ES-I3 (cell line): ENCODE data around the gene FOXD1.

Experiments used
- H3K36me3 ChIP-seq: 2 replicates; pipeline ENCODE4 v1.6.1; 2013; ENCODE audit warnings: mild to moderate bottlenecking, low read length, control low read depth, moderate library complexity; ENCODE audit not compliant: insufficient read depth
- H3K4me1 ChIP-seq: 2 replicates; pipeline ENCODE4 v1.6.1; 2013; ENCODE audit warnings: mild to moderate bottlenecking, control low read depth, low read length; ENCODE audit not compliant: insufficient read depth
- H3K9ac ChIP-seq: 2 replicates; pipeline ENCODE4 v1.6.1; 2013; ENCODE audit warnings: low read depth, mild to moderate bottlenecking, low read length, moderate library complexity
- H3K9me3 ChIP-seq: 2 replicates; pipeline ENCODE4 v1.6.1; 2013; ENCODE audit warnings: mild to moderate bottlenecking, low read length, moderate library complexity; ENCODE audit not compliant: control insufficient read depth, insufficient read depth

The FOXD1 gene

DNA sequence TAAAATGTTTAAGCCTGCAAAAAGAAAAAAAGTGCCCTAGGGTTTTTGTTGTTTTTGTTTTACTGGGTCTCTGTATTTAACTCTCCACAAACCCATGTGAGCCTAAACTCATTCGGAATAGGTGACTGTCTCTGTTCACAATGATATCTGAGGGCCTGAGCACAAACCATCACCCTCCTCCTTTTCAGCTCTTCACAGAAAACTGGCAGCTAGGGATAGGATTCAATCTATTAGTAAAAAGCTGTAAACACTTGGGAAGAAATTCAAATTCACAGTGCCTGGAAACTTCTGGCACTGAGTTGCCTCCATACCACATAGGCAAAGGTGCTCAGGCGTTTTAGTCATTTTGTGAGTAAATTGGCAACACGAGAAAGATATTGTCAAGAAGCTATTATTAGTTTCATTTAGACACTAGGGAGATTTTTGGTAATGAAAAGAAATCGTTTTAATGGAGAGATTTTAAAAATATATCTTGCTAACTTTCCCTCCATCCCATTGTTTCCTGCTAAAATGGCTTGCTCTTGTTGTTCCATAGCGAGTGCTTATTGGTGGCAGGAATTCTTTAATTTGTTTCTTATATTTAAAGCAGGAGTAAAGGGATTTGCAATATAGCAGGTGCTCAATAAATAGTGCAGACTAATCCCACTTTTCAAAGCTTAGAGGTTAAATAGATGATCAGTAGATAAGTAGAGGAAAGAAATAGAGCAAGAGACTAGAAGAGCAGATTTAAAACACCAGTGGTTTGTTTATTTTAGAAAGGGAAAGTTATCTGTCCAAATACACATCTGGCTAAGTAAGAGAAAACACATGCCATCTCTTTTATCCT is 9.7 kb downstream of the FOXD1 start:
- Histone ChIP-seq H3K9me3 (no peaks in the 10 kb centered on the region), H3K4me1 (peaks cover 13% of the 10 kb centered on the region), H3K9ac (no peak overlapping the region), H3K36me3 (no peaks in the 10 kb centered on the region)

- H3K9me3 ChIP-seq: no peaks in the 10 kb centered on the region
- H3K4me1 ChIP-seq: peaks cover 17% of the 10 kb centered on the region
- no peaks in the 10 kb centered on the region for H3K36me3 ChIP-seq
- H3K9ac ChIP-seq: peak overlapping the region; percentile 88; the same call in 1 of the 2 replicates
Measured at GRCh38 chr5:73437777-73438644, 10.6 kb downstream of the FOXD1 start.

GRCh38 chr5:73437101-73437776 is 11.3 kb downstream of the FOXD1 start:
- peak overlapping the region; percentile 88 for H3K9ac ChIP-seq
- H3K36me3 ChIP-seq: no peaks in the 10 kb centered on the region
- H3K9me3 ChIP-seq: no peaks in the 10 kb centered on the region
- H3K4me1 ChIP-seq: peaks cover 17% of the 10 kb centered on the region

DNA sequence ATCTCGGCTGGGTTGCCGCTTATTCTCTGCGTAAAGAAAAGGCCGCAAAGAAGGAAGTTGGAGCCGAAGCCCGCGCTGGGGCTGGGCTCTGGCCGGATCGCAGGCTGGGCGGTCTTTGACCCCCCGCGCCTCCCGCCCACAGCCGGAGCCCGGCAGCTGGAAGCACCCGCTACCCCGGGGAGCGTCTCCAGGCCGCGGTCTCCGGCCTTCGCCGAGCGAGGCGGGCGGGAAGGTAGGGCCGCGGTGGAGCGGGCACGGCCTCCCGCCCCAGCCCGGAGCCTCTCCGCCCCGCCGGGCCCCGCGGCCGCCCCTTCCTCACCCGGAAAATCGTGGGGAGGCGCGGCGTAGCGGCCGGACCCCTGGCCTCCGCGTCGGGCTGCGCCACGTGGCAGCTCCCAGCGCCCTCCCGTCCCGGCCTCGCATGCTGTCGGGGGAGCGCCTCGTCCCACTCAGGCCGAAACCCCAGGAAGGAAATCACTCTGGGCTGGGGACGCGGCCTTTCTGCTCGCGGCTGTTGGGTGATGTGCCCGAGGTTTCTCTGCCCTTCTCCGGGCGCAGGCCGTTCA is 12.0 kb downstream of the FOXD1 start:
- Histone ChIP-seq H3K4me1 (peaks cover 17% of the 10 kb centered on the region), H3K9me3 (no peaks in the 10 kb centered on the region), H3K9ac (peak overlapping the region; percentile 88), H3K36me3 (no peaks in the 10 kb centered on the region)

DNA sequence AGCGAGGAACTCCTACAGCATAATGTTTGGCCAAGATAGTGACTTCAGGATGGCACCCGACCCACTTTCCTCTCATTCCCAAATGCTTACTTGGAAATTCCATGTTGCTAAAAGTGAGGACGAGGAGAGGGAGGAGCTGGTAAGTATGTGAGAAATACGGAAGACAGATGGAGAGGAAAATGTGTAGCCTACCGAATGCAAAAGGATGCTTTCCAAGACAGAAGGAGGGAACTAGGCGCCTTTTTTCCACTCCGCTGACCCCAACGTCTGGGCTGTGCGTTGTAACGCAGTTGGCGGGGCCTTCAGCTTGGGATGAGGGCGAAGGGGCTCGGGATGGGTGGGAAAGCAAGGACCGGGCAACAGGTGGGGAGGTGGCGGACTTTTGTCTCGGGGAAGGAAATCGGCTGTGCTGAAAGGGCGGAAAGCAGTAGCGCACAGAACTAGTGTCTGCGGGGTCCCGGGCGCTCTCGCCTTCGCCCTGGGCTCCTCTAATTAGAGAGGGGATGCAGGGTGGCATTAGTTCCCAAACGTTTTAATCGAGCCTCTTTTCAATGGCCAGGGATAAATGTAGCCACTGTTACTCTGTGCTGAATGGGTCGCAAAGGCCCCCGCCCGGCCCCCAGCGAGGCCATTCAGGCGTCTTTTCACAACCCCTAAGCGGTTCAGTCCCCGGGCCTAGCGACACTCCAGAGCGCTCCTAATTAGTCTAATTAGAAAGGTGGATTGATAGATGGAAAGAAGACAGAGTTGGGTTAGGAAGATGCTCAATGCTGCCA is 12.6 kb downstream of the FOXD1 start:
- Histone ChIP-seq H3K9ac (peak overlapping the region; percentile 88), H3K4me1 (peaks cover 17% of the 10 kb centered on the region), H3K9me3 (no peaks in the 10 kb centered on the region), H3K36me3 (no peaks in the 10 kb centered on the region)

- Histone ChIP-seq H3K36me3 (no peaks in the 10 kb centered on the region), H3K9me3 (no peaks in the 10 kb centered on the region), H3K9ac (no peak overlapping the region), H3K4me1 (peaks cover 17% of the 10 kb centered on the region)
Measured at GRCh38 chr5:73434907-73435306, 13.7 kb downstream of the FOXD1 start.

- no peak overlapping the region for H3K9ac ChIP-seq
- no peaks in the 10 kb centered on the region for H3K36me3 ChIP-seq
- no peaks in the 10 kb centered on the region for H3K9me3 ChIP-seq
- peaks cover 17% of the 10 kb centered on the region for H3K4me1 ChIP-seq
Measured at GRCh38 chr5:73434461-73434860, 14.1 kb downstream of the FOXD1 start.

- no peak overlapping the region for H3K9ac ChIP-seq
- no peaks in the 10 kb centered on the region for H3K9me3 ChIP-seq
- peaks cover 15% of the 10 kb centered on the region for H3K4me1 ChIP-seq
- no peaks in the 10 kb centered on the region for H3K36me3 ChIP-seq
Measured at GRCh38 chr5:73433982-73434342, 14.6 kb downstream of the FOXD1 start.

DNA sequence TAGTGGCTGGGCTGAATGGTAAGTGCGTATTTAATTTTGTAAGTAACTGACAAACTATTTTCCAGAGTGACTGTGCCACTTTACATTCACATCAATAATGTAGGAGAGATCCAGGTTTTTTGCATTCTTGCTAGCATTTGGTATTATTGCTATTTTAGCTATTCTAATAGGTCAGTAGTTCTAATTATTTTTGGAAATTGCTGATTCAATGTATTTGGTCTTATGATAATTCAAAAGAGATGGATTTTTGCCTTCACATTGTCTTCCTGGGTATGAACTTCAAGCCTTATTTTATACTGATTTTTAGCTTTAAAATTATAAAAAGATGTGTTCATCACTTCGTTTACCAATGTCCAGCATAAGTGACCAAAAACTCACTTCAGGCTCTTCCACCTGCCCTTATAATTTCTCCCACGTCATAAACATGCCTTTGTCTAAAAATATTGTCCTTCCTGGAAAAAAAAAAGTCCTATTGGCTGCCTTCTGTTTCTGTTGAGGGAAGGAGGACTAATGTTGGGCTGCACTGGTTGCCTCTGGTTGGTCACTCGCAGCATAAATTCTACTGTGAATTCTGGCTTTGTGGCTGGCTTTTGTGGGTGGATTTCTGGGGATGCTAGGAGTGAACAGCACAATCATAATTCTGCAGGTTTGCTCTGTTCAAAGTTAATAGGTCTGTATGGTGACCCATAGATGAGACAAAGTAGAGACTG is 15.2 kb downstream of the FOXD1 start:
- H3K4me1 ChIP-seq: peaks cover 13% of the 10 kb centered on the region
- H3K9me3 ChIP-seq: no peaks in the 10 kb centered on the region
- H3K36me3 ChIP-seq: no peaks in the 10 kb centered on the region
- H3K9ac ChIP-seq: no peak overlapping the region

DNA sequence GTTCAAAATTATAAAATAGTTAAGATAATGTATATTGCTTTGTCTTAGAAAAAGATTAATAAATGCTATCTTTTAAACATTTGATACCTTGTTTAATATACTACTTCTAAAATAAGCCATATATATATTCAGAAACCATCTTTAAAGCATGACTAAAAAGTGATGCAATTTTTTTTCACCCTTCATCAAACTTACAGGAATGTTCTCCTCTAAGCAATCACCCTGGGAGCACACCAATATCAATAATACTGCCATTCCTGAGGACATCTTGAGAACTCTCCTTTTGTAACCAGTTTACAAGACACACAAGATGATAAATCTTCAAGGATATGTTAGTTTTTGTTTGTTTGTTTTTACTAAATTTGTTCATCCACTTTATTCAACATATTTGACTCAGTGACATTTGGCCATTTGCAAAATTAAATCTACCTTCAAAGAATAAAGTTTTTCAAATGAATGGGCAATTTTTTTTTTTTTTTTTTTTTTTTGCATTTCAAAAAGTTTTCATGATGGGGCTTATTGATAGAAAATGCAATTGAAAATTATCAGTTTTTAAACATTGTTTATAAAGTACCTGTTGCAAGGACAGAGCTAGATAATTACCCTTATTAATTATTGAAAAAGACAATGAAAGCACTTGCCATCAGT is 17.2 kb downstream of the FOXD1 start:
- Histone ChIP-seq H3K9ac (no peak overlapping the region), H3K4me1 (peaks cover 13% of the 10 kb centered on the region), H3K9me3 (no peaks in the 10 kb centered on the region), H3K36me3 (no peaks in the 10 kb centered on the region)

- H3K36me3 ChIP-seq: no peaks in the 10 kb centered on the region
- H3K4me1 ChIP-seq: no peaks in the 10 kb centered on the region
Measured at GRCh38 chr5:73426034-73426433, 22.5 kb downstream of the FOXD1 start.

GRCh38 chr5:73424556-73424977 is 24.0 kb downstream of the FOXD1 start:
- no peaks in the 10 kb centered on the region for H3K36me3 ChIP-seq
- peaks cover 5% of the 10 kb centered on the region for H3K9me3 ChIP-seq
- no peaks in the 10 kb centered on the region for H3K4me1 ChIP-seq
- no peak overlapping the region for H3K9ac ChIP-seq

More at GRCh38 chr5:73426034-73426433, 22.5 kb downstream of the FOXD1 start:
- Histone ChIP-seq H3K9me3 (peaks cover 5% of the 10 kb centered on the region), H3K9ac (no peak overlapping the region)

DNA sequence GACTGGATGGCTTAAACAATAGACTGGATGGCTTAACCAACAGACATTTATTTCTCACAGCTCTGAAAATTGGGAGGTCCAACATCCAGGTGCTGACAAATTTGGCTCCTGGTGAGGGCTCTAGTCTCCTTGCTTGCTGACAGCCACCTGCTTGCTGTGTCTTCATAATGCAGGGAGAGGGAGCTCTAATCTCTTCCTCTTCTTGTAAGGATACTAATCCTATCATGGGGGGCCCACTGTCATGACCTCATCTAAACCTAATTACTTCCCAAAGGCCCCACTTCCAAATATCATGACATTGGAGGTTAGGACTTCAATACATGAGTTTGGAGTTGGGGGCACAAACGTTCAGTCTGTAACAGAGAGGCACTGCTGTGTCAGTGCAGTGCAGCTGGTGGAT is 26.4 kb downstream of the FOXD1 start:
- peaks cover 5% of the 10 kb centered on the region for H3K9me3 ChIP-seq
- H3K4me1 ChIP-seq: peaks cover 5% of the 10 kb centered on the region; the same call in 1 of the 2 replicates
- H3K9ac ChIP-seq: no peak overlapping the region
- H3K36me3 ChIP-seq: no peaks in the 10 kb centered on the region
